T-helper 2 cell treated with Interferon-gamma antibody and Interleukin-4, amounts not matched to agents 5 μg/mL and 100 μg/mL, for 36 hours (primary cell): ENCODE measurements around the gene ZNF33B.
A peak's percentile ranks its signal among the peaks of the same experiment; 100 is the strongest.
"Not testable (repeated sequence)": the region's sequence is repeated elsewhere in the genome, so short reads cannot be mapped to it uniquely, and the experiment has no call there.

ENCODE experiments used
- DNase-seq: peaks from one replicate; pipeline ENCODE4 v3.0.0; 2021; ENCODE audit warnings: low spot score
- H3K27ac Mint-ChIP-seq: one replicate; pipeline ENCODE4 v1.8.0; 2021; ENCODE audit warnings: mild to moderate bottlenecking, mixed read lengths
- H3K27me3 Mint-ChIP-seq: one replicate; pipeline ENCODE4 v1.8.0; 2021; ENCODE audit warnings: low read depth, mixed read lengths
- H3K36me3 Mint-ChIP-seq: one replicate; pipeline ENCODE4 v1.8.0; 2021; ENCODE audit warnings: low read depth, mixed read lengths
- H3K4me1 Mint-ChIP-seq: one replicate; pipeline ENCODE4 v1.8.0; 2021; ENCODE audit warnings: low read depth, mixed read lengths
- H3K4me3 Mint-ChIP-seq: one replicate; pipeline ENCODE4 v1.8.0; 2022; ENCODE audit warnings: mild to moderate bottlenecking, moderate library complexity, mixed read lengths
- H3K9me3 Mint-ChIP-seq: one replicate; pipeline ENCODE4 v1.8.0; 2021; ENCODE audit warnings: mixed read lengths

The ZNF33B gene

GRCh38 chr10:42638055-42638820 is at the start of gene ZNF33B:
ZNF33B (minus strand) TSS chr10:42638570; CDS start chr10:42636928, 1,642 bp downstream.
- Mint-ChIP-seq H3K4me3 (peak within 1 kb of the TSS; percentile 92), H3K27me3 (no peaks in the 10 kb centered on the region), H3K4me1 (peaks cover 16% of the 10 kb centered on the region), H3K36me3 (peaks cover 32% of the 10 kb centered on the region), H3K9me3 (no peaks in the 10 kb centered on the region), H3K27ac (peak within 1 kb of the TSS; percentile 98)
- peak; percentile 95 for DNase-seq

- no peak overlapping the region for H3K4me3 Mint-ChIP-seq
- H3K36me3 Mint-ChIP-seq, result no peaks in the 10 kb centered on the region
- no peak for DNase-seq
- no peaks in the 10 kb centered on the region for H3K4me1 Mint-ChIP-seq
- H3K27ac Mint-ChIP-seq, result no peak overlapping the region
- no peaks in the 10 kb centered on the region for H3K9me3 Mint-ChIP-seq
- H3K27me3 Mint-ChIP-seq, result no peaks in the 10 kb centered on the region
Measured at GRCh38 chr10:42684517-42684916, 46.1 kb upstream of the ZNF33B start.

GRCh38 chr10:42680267-42680666 is 41.9 kb upstream of the ZNF33B start:
- H3K4me1 Mint-ChIP-seq, result no peaks in the 10 kb centered on the region
- no peak overlapping the region for H3K27ac Mint-ChIP-seq
- H3K36me3 Mint-ChIP-seq, result no peaks in the 10 kb centered on the region
- no peak for DNase-seq
- H3K4me3 Mint-ChIP-seq, result no peak overlapping the region
- H3K27me3 Mint-ChIP-seq, result no peaks in the 10 kb centered on the region
- peaks cover 4% of the 10 kb centered on the region for H3K9me3 Mint-ChIP-seq

- not testable (repeated sequence) for H3K27me3 Mint-ChIP-seq, DNase-seq, H3K36me3 Mint-ChIP-seq, H3K4me3 Mint-ChIP-seq, H3K27ac Mint-ChIP-seq, H3K4me1 Mint-ChIP-seq
- peaks cover 17% of the 10 kb centered on the region for H3K9me3 Mint-ChIP-seq
Measured at GRCh38 chr10:42665181-42665979, 27.0 kb upstream of the ZNF33B start.

GRCh38 chr10:42654419-42654818 is 16.0 kb upstream of the ZNF33B start:
- no peaks in the 10 kb centered on the region for H3K27me3 Mint-ChIP-seq
- H3K9me3 Mint-ChIP-seq, result peaks cover 7% of the 10 kb centered on the region
- no peak overlapping the region for H3K4me3 Mint-ChIP-seq
- H3K36me3 Mint-ChIP-seq, result no peaks in the 10 kb centered on the region
- no peak overlapping the region for H3K27ac Mint-ChIP-seq
- peaks cover 4% of the 10 kb centered on the region for H3K4me1 Mint-ChIP-seq
- DNase-seq, result no peak

- no peaks in the 10 kb centered on the region for H3K27me3 Mint-ChIP-seq
- H3K4me3 Mint-ChIP-seq, result no peak overlapping the region
- no peaks in the 10 kb centered on the region for H3K36me3 Mint-ChIP-seq
- H3K9me3 Mint-ChIP-seq, result peaks cover 7% of the 10 kb centered on the region
- H3K27ac Mint-ChIP-seq, result no peak overlapping the region
- H3K4me1 Mint-ChIP-seq, result peaks cover 4% of the 10 kb centered on the region
- DNase-seq, result no peak
Measured at GRCh38 chr10:42652858-42653257, 14.5 kb upstream of the ZNF33B start.

- Mint-ChIP-seq H3K27ac (no peak overlapping the region), H3K4me3 (no peak overlapping the region), H3K36me3 (no peaks in the 10 kb centered on the region), H3K27me3 (no peaks in the 10 kb centered on the region), H3K4me1 (peaks cover 4% of the 10 kb centered on the region), H3K9me3 (peaks cover 7% of the 10 kb centered on the region)
- no peak for DNase-seq
Measured at GRCh38 chr10:42650374-42650773, 12.0 kb upstream of the ZNF33B start.

GRCh38 chr10:42648512-42648911 is 10.1 kb upstream of the ZNF33B start:
- H3K27ac Mint-ChIP-seq, result no peak overlapping the region

GRCh38 chr10:42646687-42647640 is 8.6 kb upstream of the ZNF33B start:
- Mint-ChIP-seq H3K9me3 (peaks cover 7% of the 10 kb centered on the region), H3K36me3 (no peaks in the 10 kb centered on the region), H3K4me3 (no peak overlapping the region), H3K27ac (no peak overlapping the region), H3K27me3 (no peaks in the 10 kb centered on the region), H3K4me1 (peaks cover 4% of the 10 kb centered on the region)
- no peak for DNase-seq

More at GRCh38 chr10:42648512-42648911, 10.1 kb upstream of the ZNF33B start:
- Mint-ChIP-seq H3K36me3 (no peaks in the 10 kb centered on the region), H3K27me3 (no peaks in the 10 kb centered on the region), H3K9me3 (peaks cover 7% of the 10 kb centered on the region), H3K4me3 (no peak overlapping the region), H3K4me1 (peaks cover 4% of the 10 kb centered on the region)
- no peak for DNase-seq

- Mint-ChIP-seq H3K27me3 (no peaks in the 10 kb centered on the region), H3K4me1 (peaks cover 4% of the 10 kb centered on the region), H3K4me3 (no peak overlapping the region), H3K9me3 (peaks cover 7% of the 10 kb centered on the region), H3K36me3 (no peaks in the 10 kb centered on the region), H3K27ac (no peak overlapping the region)
- no peak for DNase-seq
Measured at GRCh38 chr10:42646214-42646613, 7.8 kb upstream of the ZNF33B start.

- H3K9me3 Mint-ChIP-seq, result peaks cover 4% of the 10 kb centered on the region
- H3K4me3 Mint-ChIP-seq, result no peak overlapping the region
- H3K36me3 Mint-ChIP-seq, result no peaks in the 10 kb centered on the region
- H3K27me3 Mint-ChIP-seq, result no peaks in the 10 kb centered on the region
- no peak for DNase-seq
- no peak overlapping the region for H3K27ac Mint-ChIP-seq
- H3K4me1 Mint-ChIP-seq, result peaks cover 3% of the 10 kb centered on the region
Measured at GRCh38 chr10:42645516-42645915, 7.1 kb upstream of the ZNF33B start.

GRCh38 chr10:42645103-42645502 is 6.7 kb upstream of the ZNF33B start:
- Mint-ChIP-seq H3K27ac (no peak overlapping the region), H3K36me3 (no peaks in the 10 kb centered on the region), H3K4me1 (no peaks in the 10 kb centered on the region), H3K27me3 (no peaks in the 10 kb centered on the region), H3K4me3 (no peak overlapping the region), H3K9me3 (peaks cover under 1% of the 10 kb centered on the region)
- DNase-seq, result no peak

GRCh38 chr10:42640610-42641229 is 2.4 kb upstream of the ZNF33B start:
- Mint-ChIP-seq H3K27ac (no peak overlapping the region), H3K4me3 (no peak overlapping the region), H3K27me3 (no peaks in the 10 kb centered on the region), H3K36me3 (peaks cover 12% of the 10 kb centered on the region), H3K9me3 (no peaks in the 10 kb centered on the region), H3K4me1 (peaks cover 9% of the 10 kb centered on the region)
- DNase-seq, result no peak
